GM12873 (cell line): ENCODE results near the gene TP73.

Experiments used
- TF ChIP-seq, protein P1 (sequence below): IDR thresholded peaks from 2 replicates; pipeline ENCODE4 v1.5.1; 2012; ENCODE audit warnings: low read depth, mild to moderate bottlenecking, moderate library complexity, low read length, control low read depth; ENCODE audit not compliant: insufficient read depth; ENCODE audit errors: missing control alignments

TP73 gene

DNA sequence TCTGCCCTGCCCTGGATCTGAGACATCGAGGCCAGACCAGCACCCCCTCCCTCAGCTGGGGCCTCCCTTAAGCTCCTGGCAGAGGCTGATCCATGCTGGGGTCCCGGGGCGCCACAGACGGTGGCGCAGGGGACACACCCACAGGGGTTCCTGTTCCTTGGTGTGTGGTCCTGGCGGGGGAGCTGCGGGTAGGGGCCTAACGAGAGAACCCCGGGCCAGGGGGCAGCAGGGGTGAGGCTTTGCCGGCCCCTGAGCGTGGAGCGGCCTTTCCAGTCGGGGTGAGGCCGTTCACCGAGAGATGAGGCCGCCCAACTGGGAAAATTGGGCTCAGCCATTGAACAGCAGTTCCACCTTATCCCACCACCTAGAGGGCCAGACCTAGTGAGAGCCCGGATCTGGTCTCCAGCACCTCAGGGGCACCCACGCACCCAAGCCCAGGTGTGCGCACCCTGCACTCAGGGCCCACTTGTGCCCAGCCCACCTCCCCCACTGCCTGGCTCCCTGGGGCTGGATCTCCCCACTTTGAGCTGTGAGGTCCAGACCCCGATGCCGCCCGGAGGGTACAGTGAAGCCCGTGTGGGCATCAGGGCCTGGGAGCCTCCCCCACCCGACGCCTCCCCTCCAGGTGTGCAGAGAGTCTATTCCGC is 54.5 kb downstream of the TP73 start:
- TF ChIP-seq, protein P1, sequence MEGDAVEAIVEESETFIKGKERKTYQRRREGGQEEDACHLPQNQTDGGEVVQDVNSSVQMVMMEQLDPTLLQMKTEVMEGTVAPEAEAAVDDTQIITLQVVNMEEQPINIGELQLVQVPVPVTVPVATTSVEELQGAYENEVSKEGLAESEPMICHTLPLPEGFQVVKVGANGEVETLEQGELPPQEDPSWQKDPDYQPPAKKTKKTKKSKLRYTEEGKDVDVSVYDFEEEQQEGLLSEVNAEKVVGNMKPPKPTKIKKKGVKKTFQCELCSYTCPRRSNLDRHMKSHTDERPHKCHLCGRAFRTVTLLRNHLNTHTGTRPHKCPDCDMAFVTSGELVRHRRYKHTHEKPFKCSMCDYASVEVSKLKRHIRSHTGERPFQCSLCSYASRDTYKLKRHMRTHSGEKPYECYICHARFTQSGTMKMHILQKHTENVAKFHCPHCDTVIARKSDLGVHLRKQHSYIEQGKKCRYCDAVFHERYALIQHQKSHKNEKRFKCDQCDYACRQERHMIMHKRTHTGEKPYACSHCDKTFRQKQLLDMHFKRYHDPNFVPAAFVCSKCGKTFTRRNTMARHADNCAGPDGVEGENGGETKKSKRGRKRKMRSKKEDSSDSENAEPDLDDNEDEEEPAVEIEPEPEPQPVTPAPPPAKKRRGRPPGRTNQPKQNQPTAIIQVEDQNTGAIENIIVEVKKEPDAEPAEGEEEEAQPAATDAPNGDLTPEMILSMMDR = no peak

DNA sequence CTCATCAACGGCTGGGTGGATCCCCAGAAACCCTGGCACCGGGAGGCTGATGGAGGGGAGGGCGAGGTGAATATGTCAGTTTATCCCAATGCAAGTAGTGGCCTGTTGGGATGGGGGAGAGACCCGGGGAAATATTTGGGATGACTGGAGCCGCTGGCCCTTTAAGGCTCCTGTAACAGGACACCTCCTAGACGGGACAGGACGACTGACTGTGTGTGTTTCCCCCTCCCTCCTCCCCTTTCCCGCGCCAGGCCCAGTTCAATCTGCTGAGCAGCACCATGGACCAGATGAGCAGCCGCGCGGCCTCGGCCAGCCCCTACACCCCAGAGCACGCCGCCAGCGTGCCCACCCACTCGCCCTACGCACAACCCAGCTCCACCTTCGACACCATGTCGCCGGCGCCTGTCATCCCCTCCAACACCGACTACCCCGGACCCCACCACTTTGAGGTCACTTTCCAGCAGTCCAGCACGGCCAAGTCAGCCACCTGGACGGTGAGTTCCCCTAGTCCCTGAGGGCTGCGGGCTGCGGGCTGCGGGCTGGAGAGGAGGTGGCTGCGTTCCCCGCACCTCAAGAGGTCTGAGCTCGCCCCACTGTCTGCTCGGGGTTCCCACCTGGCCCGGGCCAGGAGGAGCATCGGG is 55.1 kb downstream of the TP73 start:
- TF ChIP-seq, protein P1 = no peak

DNA sequence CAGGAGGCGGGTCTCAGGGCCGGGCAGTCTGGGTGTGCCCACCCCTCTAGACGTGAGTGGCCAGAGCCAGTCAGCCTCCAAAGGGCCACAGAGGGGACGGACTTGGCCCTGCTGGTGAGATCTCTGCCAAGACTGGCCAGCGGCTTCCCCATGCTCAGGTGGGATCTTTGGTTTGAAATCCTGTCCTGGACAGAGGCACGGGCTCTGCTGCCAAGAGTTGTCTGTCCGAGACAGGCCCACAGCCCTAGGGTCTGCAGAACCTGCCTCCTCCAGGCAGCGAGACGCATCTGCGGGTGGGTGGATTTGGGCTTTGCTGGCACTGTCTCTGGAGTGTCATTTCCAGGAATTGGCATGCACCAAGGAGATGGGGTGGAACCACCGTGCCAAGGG is 55.6 kb downstream of the TP73 start:
- TF ChIP-seq, protein P1 = no peak

DNA sequence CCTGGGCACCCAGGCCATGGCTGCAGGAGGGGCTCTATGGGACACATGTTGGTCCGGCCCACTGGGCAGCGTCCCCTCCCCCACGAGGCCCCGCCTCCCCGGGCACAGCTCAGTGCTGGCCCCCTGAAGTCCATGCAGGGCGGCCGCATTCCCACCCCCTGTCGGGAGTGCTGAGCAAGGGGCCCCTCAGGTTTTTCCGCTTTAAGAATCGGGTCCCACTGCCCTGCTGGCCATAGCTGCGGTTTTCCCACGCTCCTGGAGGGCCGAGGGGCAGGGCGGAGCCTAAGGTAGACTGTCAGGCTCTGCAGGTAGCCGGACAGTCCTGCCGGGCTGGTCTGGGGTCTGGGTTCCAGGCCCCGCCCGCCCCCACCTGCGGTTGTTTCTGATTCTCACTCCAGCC is 56.5 kb downstream of the TP73 start:
- TF ChIP-seq, protein P1 = no peak

DNA sequence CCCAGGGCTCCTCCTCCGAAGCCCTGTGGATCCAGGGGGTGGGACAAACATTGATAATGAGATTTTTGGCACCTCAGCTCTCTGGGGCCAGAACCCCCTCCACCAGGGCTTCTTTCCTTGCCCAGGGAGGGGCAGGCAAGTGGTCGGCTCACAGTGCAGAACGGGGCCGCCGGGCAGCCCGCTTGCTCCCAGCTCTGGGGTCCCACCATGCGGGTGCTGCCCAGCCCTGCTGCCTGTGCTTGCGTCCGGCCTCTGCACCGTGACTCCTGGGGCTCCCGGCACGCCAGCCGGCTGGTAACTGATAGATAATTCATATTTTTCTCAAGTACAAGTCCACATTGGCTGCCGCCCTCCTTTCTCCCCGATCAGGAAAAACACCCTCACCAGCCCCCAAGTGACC is 57.9 kb downstream of the TP73 start:
- TF ChIP-seq, protein P1 = no peak

DNA sequence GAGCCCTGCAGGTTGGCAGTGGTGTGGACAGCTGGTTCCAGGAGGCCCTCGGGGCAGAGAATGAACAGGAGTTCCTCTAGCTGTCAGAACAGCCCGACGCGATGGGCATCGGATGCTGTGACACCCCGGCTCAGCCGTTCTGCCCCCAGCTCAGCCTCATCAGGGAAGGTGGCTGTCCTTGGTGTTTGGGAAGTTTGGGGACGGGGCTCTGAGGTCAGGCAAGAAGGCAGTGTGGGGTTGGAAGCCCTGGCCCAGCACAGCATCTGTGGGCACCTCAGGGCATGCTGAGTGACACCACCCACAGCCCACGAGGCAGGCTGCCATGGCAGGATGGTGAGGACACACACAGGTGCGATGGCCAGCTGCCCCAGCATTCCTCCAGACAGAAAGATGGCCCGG is 59.1 kb downstream of the TP73 start:
- TF ChIP-seq, protein P1 = no peak

DNA sequence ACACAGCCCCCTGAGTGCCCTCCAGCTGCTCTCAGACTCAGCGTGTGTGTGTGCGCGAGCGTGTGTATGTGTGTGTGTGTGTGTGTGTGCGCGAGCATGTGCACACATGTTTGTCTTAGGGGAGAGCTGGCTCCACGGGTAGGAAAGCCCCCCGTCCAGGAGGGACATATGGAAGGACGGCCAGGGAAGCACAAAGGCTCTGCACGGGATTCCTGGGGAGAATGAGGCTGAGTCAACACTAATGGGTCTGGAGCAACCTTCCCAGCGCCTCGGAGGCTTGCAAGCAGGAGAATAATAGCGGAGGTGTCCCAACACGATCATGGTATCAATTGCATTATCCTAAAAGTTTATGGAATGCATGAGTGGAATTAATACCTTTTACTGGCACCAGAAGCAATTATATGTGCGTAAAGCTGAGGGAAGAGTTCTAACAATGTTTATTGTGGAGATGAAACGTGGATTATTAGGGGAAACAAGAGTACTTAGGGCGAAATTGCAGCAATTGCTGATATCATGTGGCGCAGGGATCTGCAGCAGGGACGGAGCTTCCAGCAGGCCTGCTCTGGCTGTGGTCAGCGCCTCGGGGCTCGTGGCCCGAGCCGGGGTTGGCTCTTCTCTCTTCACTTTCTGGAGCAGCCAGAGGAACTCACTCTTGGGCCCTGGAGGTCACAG is 59.6 kb downstream of the TP73 start:
- TF ChIP-seq, protein P1 = no peak
